ENCODE results near the gene SRI.
"Not testable (repeated sequence)": the region's sequence is repeated elsewhere in the genome, so short reads cannot be mapped to it uniquely, and the experiment has no call there.

SRI gene

GRCh38 chr7:88176190-88176589, 43.6 kb downstream of the SRI start:
- Mint-ChIP-seq H3K4me1 (ENCODE audit: low read depth) (no peaks in the 10 kb centered on the region), H3K9me3 (ENCODE audit: low read depth) (no peaks in the 10 kb centered on the region), H3K4me3 (no peak overlapping the region), H3K27ac (no peak overlapping the region), H3K36me3 (peaks cover 2% of the 10 kb centered on the region), H3K27me3 (no peaks in the 10 kb centered on the region)

- Mint-ChIP-seq H3K9me3 (ENCODE audit: low read depth) (no peaks in the 10 kb centered on the region), H3K4me1 (ENCODE audit: low read depth) (no peaks in the 10 kb centered on the region), H3K27me3 (no peaks in the 10 kb centered on the region), H3K4me3 (no peak overlapping the region), H3K36me3 (peaks cover 2% of the 10 kb centered on the region), H3K27ac (no peak overlapping the region)
Observed at GRCh38 chr7:88172842-88173241, 47.0 kb downstream of the SRI start.

GRCh38 chr7:88169717-88170320, 50.0 kb downstream of the SRI start:
- H3K27ac Mint-ChIP-seq: no peak overlapping the region
- H3K36me3 Mint-ChIP-seq: no peaks in the 10 kb centered on the region
- H3K9me3 Mint-ChIP-seq (ENCODE audit: low read depth): no peaks in the 10 kb centered on the region
- H3K4me3 Mint-ChIP-seq: no peak overlapping the region
- no peaks in the 10 kb centered on the region for H3K27me3 Mint-ChIP-seq
- H3K4me1 Mint-ChIP-seq (ENCODE audit: low read depth): no peaks in the 10 kb centered on the region

- no peaks in the 10 kb centered on the region for H3K36me3 Mint-ChIP-seq
- H3K9me3 Mint-ChIP-seq (ENCODE audit: low read depth): no peaks in the 10 kb centered on the region
- H3K27me3 Mint-ChIP-seq: no peaks in the 10 kb centered on the region
- no peak overlapping the region for H3K27ac Mint-ChIP-seq
- H3K4me1 Mint-ChIP-seq (ENCODE audit: low read depth): no peaks in the 10 kb centered on the region
- no peak overlapping the region for H3K4me3 Mint-ChIP-seq
Observed at GRCh38 chr7:88167721-88168120, 52.1 kb downstream of the SRI start.

- Mint-ChIP-seq H3K4me3 (no peak overlapping the region), H3K27ac (no peak overlapping the region), H3K36me3 (no peaks in the 10 kb centered on the region), H3K9me3 (ENCODE audit: low read depth) (no peaks in the 10 kb centered on the region), H3K27me3 (no peaks in the 10 kb centered on the region), H3K4me1 (ENCODE audit: low read depth) (no peaks in the 10 kb centered on the region)
Observed at GRCh38 chr7:88167223-88167622, 52.6 kb downstream of the SRI start.

GRCh38 chr7:88165697-88166096, 54.1 kb downstream of the SRI start:
- H3K4me3 Mint-ChIP-seq: no peak overlapping the region
- H3K27me3 Mint-ChIP-seq: no peaks in the 10 kb centered on the region
- H3K4me1 Mint-ChIP-seq (ENCODE audit: low read depth): no peaks in the 10 kb centered on the region
- no peaks in the 10 kb centered on the region for H3K9me3 Mint-ChIP-seq (ENCODE audit: low read depth)
- no peak overlapping the region for H3K27ac Mint-ChIP-seq
- no peaks in the 10 kb centered on the region for H3K36me3 Mint-ChIP-seq

GRCh38 chr7:88159741-88160140, 60.1 kb downstream of the SRI start:
- not testable (repeated sequence) for H3K4me1 Mint-ChIP-seq (ENCODE audit: low read depth)

GRCh38 chr7:88156356-88156755, 63.5 kb downstream of the SRI start:
- no peaks in the 10 kb centered on the region for H3K4me1 Mint-ChIP-seq (ENCODE audit: low read depth)
- H3K27ac Mint-ChIP-seq: no peak overlapping the region
- H3K4me3 Mint-ChIP-seq: no peak overlapping the region
- H3K27me3 Mint-ChIP-seq: no peaks in the 10 kb centered on the region
- H3K9me3 Mint-ChIP-seq (ENCODE audit: low read depth): peaks cover 25% of the 10 kb centered on the region
- peaks cover 55% of the 10 kb centered on the region for H3K36me3 Mint-ChIP-seq

More at GRCh38 chr7:88159741-88160140, 60.1 kb downstream of the SRI start:
- H3K27me3 Mint-ChIP-seq, H3K4me3 Mint-ChIP-seq, H3K27ac Mint-ChIP-seq: not testable (repeated sequence)
- Mint-ChIP-seq H3K36me3 (peaks cover 39% of the 10 kb centered on the region), H3K9me3 (ENCODE audit: low read depth) (peaks cover 25% of the 10 kb centered on the region)

- Mint-ChIP-seq H3K4me3 (no peak overlapping the region), H3K27me3 (no peaks in the 10 kb centered on the region), H3K9me3 (ENCODE audit: low read depth) (peaks cover 25% of the 10 kb centered on the region), H3K36me3 (peaks cover 61% of the 10 kb centered on the region), H3K4me1 (ENCODE audit: low read depth) (no peaks in the 10 kb centered on the region), H3K27ac (no peak overlapping the region)
Observed at GRCh38 chr7:88155756-88156155, 64.1 kb downstream of the SRI start.

Data from activated naive CD8-positive, alpha-beta T cell (primary cell).